Lower leg skin (tissue), 3 donors: ENCODE data around the gene ABR.
"Not testable (repeated sequence)": the region's sequence is repeated elsewhere in the genome, so short reads cannot be mapped to it uniquely, and the experiment has no call there.

ENCODE experiments used
- POLR2A ChIP-seq, 2 donors: fragments of 450-650 bp; IDR thresholded peaks; one replicate each; pipeline ENCODE4 v1.6.1; 2016 to 2017; ENCODE audit warnings: antibody characterized with exemption in 2 of 2, mild to moderate bottlenecking in 1 of 2, moderate library complexity in 1 of 2
- TF ChIP-seq, protein P1 (sequence below), 3 donors: fragments of 450-650 bp; IDR thresholded peaks; one replicate each; pipeline ENCODE4 v1.5.1; 2016; ENCODE audit warnings: antibody characterized with exemption in 3 of 3, mild to moderate bottlenecking in 3 of 3, moderate library complexity in 2 of 3

DNA sequence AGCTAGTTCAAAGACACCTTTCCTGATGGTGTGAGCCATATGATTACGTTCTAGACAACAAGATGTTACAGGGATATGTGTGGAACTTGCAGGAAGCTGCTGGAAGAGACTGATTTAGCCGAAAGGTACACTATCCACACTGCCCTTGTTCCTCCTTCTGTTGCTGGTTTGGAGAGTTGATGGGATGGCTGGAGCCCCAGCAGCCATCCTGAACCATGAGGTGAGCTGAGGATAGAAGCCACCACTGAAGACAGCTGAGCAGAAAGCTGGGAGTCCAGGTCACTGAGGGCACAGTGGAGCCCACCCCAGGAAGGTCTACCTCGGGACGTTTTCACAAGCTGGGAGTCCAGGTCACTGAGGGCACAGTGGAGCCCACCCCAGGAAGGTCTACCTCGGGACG lies 51.3 kb downstream of the ABR start:
- TF ChIP-seq, protein P1, sequence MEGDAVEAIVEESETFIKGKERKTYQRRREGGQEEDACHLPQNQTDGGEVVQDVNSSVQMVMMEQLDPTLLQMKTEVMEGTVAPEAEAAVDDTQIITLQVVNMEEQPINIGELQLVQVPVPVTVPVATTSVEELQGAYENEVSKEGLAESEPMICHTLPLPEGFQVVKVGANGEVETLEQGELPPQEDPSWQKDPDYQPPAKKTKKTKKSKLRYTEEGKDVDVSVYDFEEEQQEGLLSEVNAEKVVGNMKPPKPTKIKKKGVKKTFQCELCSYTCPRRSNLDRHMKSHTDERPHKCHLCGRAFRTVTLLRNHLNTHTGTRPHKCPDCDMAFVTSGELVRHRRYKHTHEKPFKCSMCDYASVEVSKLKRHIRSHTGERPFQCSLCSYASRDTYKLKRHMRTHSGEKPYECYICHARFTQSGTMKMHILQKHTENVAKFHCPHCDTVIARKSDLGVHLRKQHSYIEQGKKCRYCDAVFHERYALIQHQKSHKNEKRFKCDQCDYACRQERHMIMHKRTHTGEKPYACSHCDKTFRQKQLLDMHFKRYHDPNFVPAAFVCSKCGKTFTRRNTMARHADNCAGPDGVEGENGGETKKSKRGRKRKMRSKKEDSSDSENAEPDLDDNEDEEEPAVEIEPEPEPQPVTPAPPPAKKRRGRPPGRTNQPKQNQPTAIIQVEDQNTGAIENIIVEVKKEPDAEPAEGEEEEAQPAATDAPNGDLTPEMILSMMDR (IDR thresholded peaks at IDR 0.05): not testable (repeated sequence)
- not testable (repeated sequence) for TF ChIP-seq POLR2A (IDR thresholded peaks at IDR 0.05)
